GM21367 (cell line): ENCODE results near the gene TK1.

Experiments used
- ATAC-seq: cut with Tn5 transposase; IDR thresholded peaks from one replicate; pipeline ENCODE4 v1.9.1; 2021; ENCODE audit not compliant: unreplicated experiment

The TK1 gene

DNA sequence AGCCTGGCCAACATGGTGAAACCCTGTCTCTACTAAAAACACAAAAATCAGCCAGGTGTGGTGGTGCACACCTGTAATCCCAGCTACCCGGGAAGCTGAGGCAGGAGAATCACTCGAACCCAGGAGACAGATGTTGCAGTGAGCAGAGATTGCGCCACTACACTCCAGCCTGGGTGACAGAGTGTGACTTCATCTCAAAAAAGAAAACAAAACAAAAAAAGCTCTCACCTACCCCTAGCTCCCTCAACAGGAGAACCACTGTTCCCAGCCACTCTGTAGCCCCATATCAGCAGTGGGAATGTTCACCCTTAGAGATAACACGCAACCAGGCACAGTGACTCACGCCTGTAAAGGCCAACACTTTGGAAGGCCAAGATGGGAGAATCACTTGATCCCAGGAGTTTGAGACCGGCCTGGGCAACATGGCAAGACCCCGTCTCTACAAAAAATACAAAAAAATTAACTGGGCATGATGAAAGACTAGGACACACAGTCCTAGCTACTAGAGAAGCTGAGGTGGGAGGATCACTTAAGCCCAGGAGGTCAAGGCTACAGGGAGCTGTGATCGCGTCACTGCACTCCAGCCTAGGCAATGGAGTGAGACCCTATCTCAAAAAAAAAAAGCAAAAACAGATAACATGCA, 50.9 kb downstream of the TK1 start:
- no peak for ATAC-seq

- no peak for ATAC-seq
These were observed 51.9 kb downstream of the TK1 start for GRCh38 chr17:78134899-78135385.

DNA sequence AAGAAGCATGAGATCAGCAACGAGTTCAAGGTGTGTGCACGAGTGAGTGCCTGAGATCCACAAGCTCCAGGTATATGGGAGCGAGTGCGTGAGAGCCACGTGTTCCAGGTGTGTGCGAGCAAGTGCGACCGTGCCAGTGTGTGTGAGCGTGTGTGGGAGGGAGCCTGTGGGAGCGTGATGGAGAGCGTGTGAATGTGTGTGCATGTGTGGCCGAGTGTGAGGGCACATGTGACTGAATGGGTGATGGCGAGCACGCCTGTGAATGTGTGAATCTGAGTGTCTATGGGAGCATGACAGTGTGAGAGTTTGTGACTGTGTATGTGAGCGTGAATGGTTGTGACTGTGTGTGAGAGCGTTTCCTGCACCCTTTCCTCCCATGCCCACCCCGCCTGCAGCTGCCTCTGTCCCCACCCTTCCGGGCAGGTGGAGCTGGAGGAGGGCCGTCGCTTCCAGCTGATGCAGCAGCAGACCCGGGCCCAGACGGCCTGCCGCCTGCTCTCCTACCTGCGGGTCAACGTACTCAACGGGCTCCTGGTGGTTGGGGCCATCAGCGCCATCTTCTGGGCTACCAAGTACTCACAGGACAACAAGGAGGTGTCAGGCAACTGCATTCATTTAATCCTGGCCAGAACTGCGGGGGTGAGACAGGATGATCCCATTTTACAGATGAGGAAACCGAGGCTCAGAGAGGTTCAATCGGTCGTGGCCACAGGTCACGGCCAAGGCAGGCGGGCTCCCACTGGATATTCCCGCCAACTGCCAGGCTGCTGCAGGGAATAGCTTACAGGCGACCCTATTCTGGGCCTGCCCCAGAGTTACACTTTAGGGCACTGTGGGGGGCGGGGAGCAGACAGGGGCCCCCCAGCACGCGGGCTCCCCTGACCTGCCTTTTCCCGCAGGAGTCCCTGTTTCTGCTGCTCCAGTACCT, 52.6 kb downstream of the TK1 start:
- no peak for ATAC-seq

- ATAC-seq, result no peak
These were observed 53.5 kb downstream of the TK1 start for GRCh38 chr17:78133179-78133951.

GRCh38 chr17:78132767-78133178, 54.1 kb downstream of the TK1 start:
- no peak for ATAC-seq

- ATAC-seq, result no peak
These were observed 54.7 kb downstream of the TK1 start for GRCh38 chr17:78132084-78132676.

DNA sequence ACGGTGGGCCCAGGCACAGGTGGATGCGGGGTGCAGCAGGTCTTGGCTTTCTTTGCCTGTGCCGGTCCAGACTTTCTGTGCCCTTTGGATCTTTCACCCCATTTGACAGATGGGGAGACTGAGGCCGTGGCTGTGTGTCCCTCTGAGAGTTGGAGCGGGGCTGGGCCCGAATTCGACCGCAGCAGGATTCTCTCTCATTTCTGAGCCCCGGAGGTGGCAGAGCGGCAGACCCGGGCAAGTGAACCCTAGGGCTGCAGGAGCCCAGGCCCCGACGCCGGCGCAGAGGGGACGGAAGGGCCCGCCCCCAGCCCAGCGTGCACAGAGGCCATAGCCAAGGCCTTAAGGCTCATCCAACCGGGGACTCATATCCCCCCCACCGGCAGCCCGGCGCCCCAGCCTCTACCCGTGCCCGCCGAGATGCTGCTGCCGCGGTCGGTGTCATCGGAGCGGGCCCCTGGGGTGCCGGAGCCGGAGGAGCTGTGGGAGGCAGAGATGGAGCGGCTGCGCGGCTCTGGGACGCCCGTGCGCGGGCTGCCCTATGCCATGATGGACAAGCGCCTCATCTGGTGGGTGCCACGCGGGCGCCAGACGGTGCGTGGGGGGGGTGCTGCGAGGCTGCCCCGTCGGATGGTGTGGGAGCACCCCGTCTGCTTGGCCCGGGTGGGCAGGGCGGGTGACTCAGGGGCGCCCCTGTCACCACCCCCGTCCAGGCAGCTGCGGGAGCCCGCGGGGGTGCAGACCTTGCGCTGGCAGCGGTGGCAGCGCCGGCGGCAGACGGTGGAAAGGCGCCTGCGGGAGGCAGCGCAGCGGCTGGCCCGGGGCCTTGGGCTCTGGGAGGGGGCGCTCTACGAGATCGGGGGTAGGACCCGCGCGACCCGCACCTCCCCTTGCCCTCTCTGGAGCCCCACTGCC, 55.4 kb downstream of the TK1 start:
- ATAC-seq, result no peak

GRCh38 chr17:78130437-78131101, 56.3 kb downstream of the TK1 start, which contains the start of gene TMC8:
TSS of gene TMC8 (plus strand) at chr17:78130771. CDS start at chr17:78131589, 818 bp downstream.
- ATAC-seq, result no peak

DNA sequence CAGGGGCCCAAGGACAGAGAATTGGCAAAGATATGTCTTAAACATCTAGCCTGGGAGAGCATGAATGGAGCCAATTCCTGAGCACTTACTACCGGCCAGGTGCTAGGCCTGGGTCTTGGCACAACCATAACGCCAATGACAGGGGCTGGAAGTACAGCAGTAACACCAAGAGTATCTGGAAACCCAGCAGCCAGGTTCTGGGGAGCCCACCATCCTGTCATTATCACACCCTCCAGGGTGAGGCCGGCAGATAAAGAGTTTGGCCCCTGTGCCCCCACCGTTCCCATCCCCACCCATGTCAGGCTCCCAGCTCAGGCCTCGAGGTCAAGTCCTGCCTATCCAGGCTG, 56.8 kb downstream of the TK1 start:
- no peak for ATAC-seq

DNA sequence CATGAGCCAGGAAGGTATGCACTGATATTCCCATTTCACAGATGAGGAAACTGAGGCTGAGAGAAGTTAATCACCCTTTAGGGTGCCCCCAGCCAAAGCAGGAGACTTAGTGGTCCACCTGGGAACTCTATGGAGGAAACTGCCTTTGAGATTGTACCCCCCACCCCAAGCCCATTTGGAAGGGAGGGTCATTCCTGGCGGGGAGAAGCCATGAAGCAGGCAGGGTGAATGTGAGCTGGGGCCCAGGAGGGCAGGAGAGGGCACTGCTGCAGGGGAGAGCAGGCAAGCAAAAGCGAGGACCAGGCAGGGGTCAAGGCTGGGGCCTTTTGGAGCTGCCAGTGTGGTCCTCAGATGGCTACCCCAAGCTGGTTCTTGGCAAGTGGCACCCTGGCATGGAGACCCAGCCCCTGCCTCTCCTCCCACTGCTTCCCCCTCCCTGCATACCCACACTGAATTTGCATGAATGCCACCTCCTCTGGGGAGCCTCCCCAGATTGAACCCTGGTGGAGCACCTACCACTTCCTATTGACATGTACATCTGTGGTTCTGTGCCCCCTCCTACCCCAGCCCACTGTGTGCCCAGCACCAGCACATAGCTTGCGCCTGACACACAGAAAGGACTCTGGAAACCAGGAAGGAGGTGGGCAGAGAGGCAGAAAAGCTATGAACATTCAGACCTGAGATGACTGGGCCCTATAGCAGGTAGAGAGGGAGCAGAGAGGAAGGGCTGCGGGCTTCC, 57.3 kb downstream of the TK1 start:
- ATAC-seq, result no peak

DNA sequence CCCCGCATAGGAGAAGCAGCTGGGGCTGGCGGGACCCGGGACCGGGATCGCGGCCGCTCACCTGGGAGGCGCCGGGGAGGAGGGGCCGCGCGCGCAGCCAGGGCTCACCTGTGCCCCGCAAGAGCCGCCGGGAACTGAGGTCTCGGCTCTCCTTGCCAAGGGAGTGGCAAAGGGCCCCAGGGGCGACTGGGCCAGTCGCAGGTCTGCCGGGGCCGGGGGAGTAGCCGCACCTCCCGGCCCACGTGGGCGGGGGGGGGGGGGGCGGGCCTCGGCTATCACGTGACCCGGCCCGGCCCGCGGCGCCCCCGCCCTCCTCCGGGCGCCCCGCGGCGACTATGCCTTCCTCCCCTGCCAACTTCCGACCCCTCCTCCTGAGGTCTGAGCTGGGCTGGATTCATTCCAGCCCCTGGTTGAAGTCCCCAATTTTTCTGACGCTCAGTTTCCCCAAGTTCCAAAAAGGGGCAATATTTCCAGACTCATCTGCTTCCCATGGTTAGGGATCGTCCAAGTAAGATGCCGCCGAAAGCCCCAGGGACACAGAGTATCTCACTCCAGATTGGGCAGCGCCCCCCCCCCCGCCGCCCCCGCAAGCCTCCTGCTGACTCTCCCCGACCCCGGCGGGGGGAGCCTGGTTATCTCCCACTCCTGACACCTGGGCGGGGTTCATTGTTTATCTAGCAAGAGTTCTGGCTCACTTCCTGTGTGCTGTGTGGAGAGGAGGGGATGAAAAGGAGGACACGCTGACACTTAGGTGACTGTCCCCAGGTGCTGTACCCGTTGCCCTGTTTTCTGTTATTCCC, 58.1 kb downstream of the TK1 start, which contains the start of gene TMC6:
TMC6 (minus strand) TSS at position 205 of the 800 bp plus-strand sequence. CDS start 1,923 bp downstream, outside the sequence.
- ATAC-seq, result no peak

GRCh38 chr17:78127888-78128550, 58.8 kb downstream of the TK1 start:
- no peak for ATAC-seq

DNA sequence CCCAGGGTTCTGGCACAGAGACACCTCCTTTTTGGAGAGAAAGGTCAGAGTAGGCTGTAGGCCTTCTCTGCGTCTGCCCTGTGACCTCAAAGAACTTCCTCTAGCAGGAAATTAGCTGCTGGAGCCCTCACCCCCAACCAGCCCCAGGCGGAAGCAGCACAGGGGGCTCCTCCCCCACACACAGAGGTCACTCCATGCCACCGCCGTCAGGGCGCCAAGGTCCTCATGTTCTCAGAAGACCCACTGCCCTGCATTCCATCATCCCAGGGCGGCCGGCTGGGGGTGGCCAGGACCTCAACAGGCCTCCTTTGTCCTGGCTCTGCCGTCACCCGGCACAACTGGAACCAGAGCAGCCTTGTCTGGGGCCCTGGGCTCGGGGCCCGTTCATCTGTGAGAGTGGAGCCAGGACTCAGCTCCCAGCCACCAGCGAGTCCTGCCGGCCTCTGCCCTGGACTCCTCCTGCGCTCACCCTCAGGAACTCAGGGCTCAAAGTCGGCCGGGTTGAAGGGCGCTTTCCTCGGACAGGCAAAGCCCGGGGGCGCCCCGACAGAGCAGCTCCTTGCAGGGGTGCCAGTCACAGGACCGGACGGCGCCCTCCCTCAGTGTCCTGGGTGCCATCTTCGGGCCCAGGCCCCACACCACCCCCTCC, 59.5 kb downstream of the TK1 start:
- ATAC-seq, result no peak

- ATAC-seq, result no peak
These were observed 60.0 kb downstream of the TK1 start for GRCh38 chr17:78126895-78127238.

DNA sequence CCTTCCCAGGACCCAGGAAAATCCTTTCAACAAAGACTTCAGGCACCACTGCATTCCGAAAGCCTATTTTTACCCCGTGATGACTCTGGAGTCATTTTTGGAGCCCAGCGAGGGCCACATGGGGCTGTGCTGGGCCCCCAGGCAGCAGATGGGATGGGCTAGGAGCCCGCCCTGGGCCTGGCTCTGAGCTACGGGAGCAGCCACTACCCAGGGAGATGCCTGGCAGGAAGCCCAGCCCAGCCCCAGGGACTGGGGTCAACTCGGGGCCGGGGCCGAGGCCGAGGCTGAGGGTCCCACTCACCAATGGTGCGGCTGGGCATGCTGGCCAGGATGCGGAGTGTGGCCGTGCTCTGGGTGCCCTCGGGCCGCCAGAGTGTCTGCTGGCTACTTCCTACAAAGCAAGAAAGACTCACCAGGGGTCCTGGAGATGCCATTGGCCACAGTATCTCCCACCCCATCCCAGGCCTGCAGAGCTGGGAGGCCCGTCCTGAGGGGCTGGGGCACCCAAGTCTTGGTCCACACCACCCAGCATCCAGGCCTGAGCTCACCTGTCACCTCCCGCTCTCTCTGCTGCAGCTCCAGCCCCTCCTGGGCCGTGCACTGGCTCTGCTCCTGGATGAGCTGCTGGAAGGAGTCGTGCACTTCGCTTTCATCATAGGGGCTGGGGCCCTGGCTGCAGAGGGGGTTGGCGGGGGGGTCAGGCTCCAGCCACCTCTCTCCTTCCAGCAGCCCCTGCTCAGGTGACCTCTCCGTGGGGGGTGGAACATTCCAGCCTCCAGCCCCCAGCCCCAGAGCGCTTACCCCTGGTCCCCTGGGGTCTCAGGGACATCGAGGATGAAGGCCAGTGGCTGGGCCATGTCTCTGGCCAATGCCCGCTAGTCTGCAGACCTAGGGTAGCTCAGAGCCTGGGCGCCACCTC, 60.6 kb downstream of the TK1 start:
- no peak for ATAC-seq
